Kidney (tissue), 14 donors: ENCODE data around the gene GJA5. TPM values are rescaled to one million over a fixed set of nuclear protein-coding genes. Genes with fewer than 3 reads are reported as not detected.

Experiments
- DNase-seq, 5 donors: peaks; one replicate each; pipeline ENCODE4 v3.0.0-alpha.2; 2013 to 2020
- FAIRE-seq: peaks from 2 replicates; lab custom pipeline; 2012; peaks lifted over from hg19 to GRCh38; lab: Jason Lieb, UNC
- H3K27ac ChIP-seq, 2 donors: one replicate each; pipeline ENCODE4 v1.7.0; 2013; ENCODE audit warnings: low read depth in 2 of 2, low read length in 2 of 2, inconsistent platforms in 1 of 2
- H3K27me3 ChIP-seq: one replicate; pipeline ENCODE4 v1.7.1; 2013; ENCODE audit warnings: low read length, inconsistent platforms; ENCODE audit not compliant: control insufficient read depth, insufficient read depth
- H3K36me3 ChIP-seq, 3 donors: one replicate each; pipeline versions ENCODE4 v1.7.0 to v1.7.1; 2013; ENCODE audit warnings: low read length in 3 of 3, control low read depth in 1 of 3, inconsistent platforms in 1 of 3; ENCODE audit not compliant: insufficient read depth in 3 of 3, control insufficient read depth in 2 of 3
- H3K4me1 ChIP-seq, 3 donors: one replicate each; pipeline versions ENCODE4 v1.7.0 to v1.7.1; 2013; ENCODE audit warnings: low read length in 3 of 3, inconsistent platforms in 1 of 3, low read depth in 1 of 3; ENCODE audit not compliant: control insufficient read depth in 2 of 3, insufficient read depth in 2 of 3
- H3K4me3 ChIP-seq, 3 donors: one replicate each; pipeline versions ENCODE4 v1.7.0 to v1.8.1; 2013; ENCODE audit warnings: low read length in 3 of 3, control low read depth in 1 of 3, inconsistent platforms in 1 of 3
- H3K9ac ChIP-seq, 3 donors: one replicate each; pipeline versions ENCODE4 v1.7.0 to v1.7.1; 2013; ENCODE audit warnings: low read length in 3 of 3, control low read depth in 1 of 3, inconsistent platforms in 1 of 3
- H3K9me3 ChIP-seq, 3 donors: one replicate each; pipeline versions ENCODE4 v1.7.0 to v1.7.1; 2013; ENCODE audit warnings: low read length in 3 of 3, control low read depth in 1 of 3, inconsistent platforms in 1 of 3; ENCODE audit not compliant: control insufficient read depth in 2 of 3, insufficient read depth in 1 of 3
- intact Hi-C: fragments of 100-400 bp; cut with DNase I; formaldehyde crosslinking; loops from one replicate; pipeline ENCODE4 v1.11.1; 2022
- polyA plus RNA-seq: library from polyadenylated mRNA; stranded (reverse); fragments of 350-450 nt; fragmentation: Illumina TruSeq; extraction: RNeasy Lipid Tissue Mini Kit (QIAGEN cat#74804); gene quantifications from one replicate; pipeline ENCODE4 v1.2.3, GENCODE V29; 2014; ENCODE audit warnings: low read depth, low replicate concordance; ENCODE audit not compliant: insufficient read depth
- total RNA-seq: library from RNA; stranded (reverse); fragmentation: NEBNext Ultra II Directional; extraction: Animal tissue kit (Norgen Biotek cat#: 25700); gene quantifications from one replicate; pipeline ENCODE4 v1.2.1, GENCODE V29; 2021
- TF ChIP-seq, protein P1 (sequence below): IDR thresholded peaks from 3 replicates; pipeline ENCODE4 v1.5.1; 2012; ENCODE audit warnings: mild to moderate bottlenecking, moderate library complexity, borderline replicate concordance; ENCODE audit not compliant: insufficient read depth; ENCODE audit errors: extremely low read depth
- donor health status: control.
- donor health status: control.
- donor health status: control.
- donor health status: control.
- donor health status: control.
- donor health status: DM: yes; HTN: yes; CAD: no.
- donor health status: Normal renal cell carcinoma (clear cell type).

Gene GJA5
- total and polyA plus RNA-seq, 2 donors from 2014 or later: 28.3 to 36.4 TPM

DNA sequence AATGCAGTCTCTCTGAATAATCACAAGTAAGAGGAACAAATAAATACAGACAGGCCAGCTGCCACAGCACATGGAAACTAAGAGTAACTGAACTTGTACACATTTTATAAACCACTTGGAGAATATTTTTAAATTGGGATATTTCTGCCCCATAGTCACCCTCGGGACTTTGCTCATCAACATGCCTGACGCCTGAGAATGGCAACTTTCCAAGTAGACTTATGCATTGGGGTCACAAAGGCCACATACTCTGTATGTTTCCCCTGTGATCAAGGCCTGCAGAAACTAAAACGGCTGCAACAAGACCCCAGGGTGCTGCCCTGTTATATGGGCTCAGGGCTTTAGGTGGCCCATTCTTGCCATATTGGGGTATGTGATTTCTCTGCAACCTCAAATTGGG is 38.3 kb upstream of the GJA5 start:
- TF ChIP-seq, protein P1, sequence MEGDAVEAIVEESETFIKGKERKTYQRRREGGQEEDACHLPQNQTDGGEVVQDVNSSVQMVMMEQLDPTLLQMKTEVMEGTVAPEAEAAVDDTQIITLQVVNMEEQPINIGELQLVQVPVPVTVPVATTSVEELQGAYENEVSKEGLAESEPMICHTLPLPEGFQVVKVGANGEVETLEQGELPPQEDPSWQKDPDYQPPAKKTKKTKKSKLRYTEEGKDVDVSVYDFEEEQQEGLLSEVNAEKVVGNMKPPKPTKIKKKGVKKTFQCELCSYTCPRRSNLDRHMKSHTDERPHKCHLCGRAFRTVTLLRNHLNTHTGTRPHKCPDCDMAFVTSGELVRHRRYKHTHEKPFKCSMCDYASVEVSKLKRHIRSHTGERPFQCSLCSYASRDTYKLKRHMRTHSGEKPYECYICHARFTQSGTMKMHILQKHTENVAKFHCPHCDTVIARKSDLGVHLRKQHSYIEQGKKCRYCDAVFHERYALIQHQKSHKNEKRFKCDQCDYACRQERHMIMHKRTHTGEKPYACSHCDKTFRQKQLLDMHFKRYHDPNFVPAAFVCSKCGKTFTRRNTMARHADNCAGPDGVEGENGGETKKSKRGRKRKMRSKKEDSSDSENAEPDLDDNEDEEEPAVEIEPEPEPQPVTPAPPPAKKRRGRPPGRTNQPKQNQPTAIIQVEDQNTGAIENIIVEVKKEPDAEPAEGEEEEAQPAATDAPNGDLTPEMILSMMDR: no peak
- Histone ChIP-seq H3K36me3 (no peaks in the 10 kb centered on the region), H3K27me3 (no peaks in the 10 kb centered on the region), H3K9me3 (no peaks in the 10 kb centered on the region), H3K4me3 (no peak overlapping the region), H3K4me1 (no peaks in the 10 kb centered on the region), H3K9ac (no peak overlapping the region), H3K27ac (no peak overlapping the region)
- intact Hi-C loops: no loop called here
- DNase-seq: no peak
- FAIRE-seq: no peak

GRCh38 chr1:147794570-147794969 is 34.2 kb upstream of the GJA5 start:
- no peaks in the 10 kb centered on the region for H3K36me3 ChIP-seq

GRCh38 chr1:147791876-147792275 is 31.5 kb upstream of the GJA5 start:
- Histone ChIP-seq H3K9me3 (no peaks in the 10 kb centered on the region), H3K4me1 (no peaks in the 10 kb centered on the region), H3K36me3 (no peaks in the 10 kb centered on the region), H3K4me3 (no peak overlapping the region), H3K9ac (no peak overlapping the region), H3K27me3 (no peaks in the 10 kb centered on the region), H3K27ac (no peak overlapping the region)
- TF ChIP-seq, protein P1: no peak
- intact Hi-C loops: no loop called here
- FAIRE-seq: no peak
- DNase-seq: no peak

More at GRCh38 chr1:147794570-147794969, 34.2 kb upstream of the GJA5 start:
- H3K9ac ChIP-seq: no peak overlapping the region
- no peaks in the 10 kb centered on the region for H3K9me3 ChIP-seq
- H3K4me1 ChIP-seq: no peaks in the 10 kb centered on the region
- no peak overlapping the region for H3K27ac ChIP-seq
- H3K27me3 ChIP-seq: no peaks in the 10 kb centered on the region
- no peak for FAIRE-seq
- TF ChIP-seq, protein P1: no peak
- H3K4me3 ChIP-seq: no peak overlapping the region
- intact Hi-C loops: no loop called here
- no peak for DNase-seq

- TF ChIP-seq, protein P1: no peak
- no peak overlapping the region for H3K9ac ChIP-seq
- no peaks in the 10 kb centered on the region for H3K4me1 ChIP-seq
- H3K36me3 ChIP-seq: no peaks in the 10 kb centered on the region
- no peaks in the 10 kb centered on the region for H3K9me3 ChIP-seq
- H3K27me3 ChIP-seq: no peaks in the 10 kb centered on the region
- DNase-seq: no peak
- no peak for FAIRE-seq
- no peak overlapping the region for H3K27ac ChIP-seq
- no peak overlapping the region for H3K4me3 ChIP-seq
- intact Hi-C loops: no loop called here
Measured at GRCh38 chr1:147787765-147788164, 27.4 kb upstream of the GJA5 start.
